GM23338 (cell line): ENCODE measurements around the gene CCNT2. TPM values are rescaled to one million over a fixed set of nuclear protein-coding genes. Genes with fewer than 3 reads are reported as not detected.

Source experiments
- ATAC-seq: fragments of 200-7000 bp; cut with Tn5 transposase; 3 replicates; pipeline ENCODE4 v1.9.1; 2020
- DNase-seq: peaks from one replicate; pipeline ENCODE4 v3.0.0-alpha.2; 2015; ENCODE audit warnings: low spot score
- H2AFZ ChIP-seq: fragments of 200-600 bp; sonication (generic); 2 replicates; pipeline ENCODE4 v1.8.0; 2016; ENCODE audit warnings: antibody characterized with exemption, mild to moderate bottlenecking, moderate library complexity
- H3F3A ChIP-seq: fragments of 200-600 bp; sonication (generic); replicated peaks from 2 replicates; pipeline ENCODE4 v1.8.0; 2017; ENCODE audit warnings: antibody characterized with exemption, mixed run types, low read depth
- H3K27ac ChIP-seq: fragments of 200-600 bp; sonication (generic); 2 replicates; pipeline ENCODE4 v1.6.1; 2016; ENCODE audit warnings: low read depth
- H3K27me3 ChIP-seq: fragments of 200-600 bp; sonication (generic); 2 replicates; pipeline ENCODE4 v1.8.0; 2016; ENCODE audit warnings: mild to moderate bottlenecking, mixed run types, moderate library complexity; ENCODE audit not compliant: insufficient read depth
- H3K36me3 ChIP-seq: fragments of 200-600 bp; sonication (generic); 2 replicates; pipeline ENCODE4 v1.8.0; 2016; ENCODE audit warnings: mild to moderate bottlenecking; ENCODE audit not compliant: insufficient read depth
- H3K4me1 ChIP-seq: fragments of 200-600 bp; sonication (generic); 2 replicates; pipeline ENCODE4 v1.8.0; 2016; ENCODE audit warnings: mild to moderate bottlenecking, moderate library complexity; ENCODE audit not compliant: insufficient read depth
- H3K4me2 ChIP-seq: fragments of 200-600 bp; sonication (generic); 2 replicates; pipeline ENCODE4 v1.7.1; 2017; ENCODE audit warnings: mixed run types
- H3K4me3 ChIP-seq: fragments of 200-600 bp; sonication (generic); 2 replicates; pipeline ENCODE4 v1.6.1; 2016; ENCODE audit warnings: mixed run types
- H3K79me2 ChIP-seq: fragments of 200-600 bp; sonication (generic); replicated peaks from 2 replicates; pipeline ENCODE4 v1.8.0; 2017; ENCODE audit warnings: mild to moderate bottlenecking; ENCODE audit not compliant: insufficient read depth
- H3K9me2 ChIP-seq: fragments of 200-600 bp; sonication (generic); 2 replicates; pipeline ENCODE4 v1.8.0; 2017; ENCODE audit not compliant: insufficient read depth
- H4K20me1 ChIP-seq: fragments of 200-600 bp; sonication (generic); replicated peaks from 2 replicates; pipeline ENCODE4 v1.8.0; 2017; ENCODE audit warnings: mild to moderate bottlenecking; ENCODE audit not compliant: insufficient read depth
- H3K27ac Mint-ChIP-seq: 2 replicates; pipeline ENCODE4 v1.8.0; 2020; ENCODE audit warnings: inconsistent platforms, mild to moderate bottlenecking, moderate library complexity, mixed read lengths
- H3K27me3 Mint-ChIP-seq: 3 replicates; pipeline ENCODE4 v1.8.0; 2022; ENCODE audit warnings: low read depth, mild to moderate bottlenecking, moderate library complexity, mixed read lengths, inconsistent platforms; ENCODE audit not compliant: insufficient read depth, poor library complexity
- H3K36me3 Mint-ChIP-seq: 3 replicates; pipeline ENCODE4 v1.8.0; 2021; ENCODE audit warnings: low read depth, mild to moderate bottlenecking, inconsistent platforms, moderate library complexity, mixed read lengths
- H3K4me1 Mint-ChIP-seq: 3 replicates; pipeline ENCODE4 v1.8.0; 2020; ENCODE audit warnings: mild to moderate bottlenecking, inconsistent platforms, mixed read lengths
- H3K4me3 Mint-ChIP-seq: 3 replicates; pipeline ENCODE4 v1.8.0; 2021; ENCODE audit warnings: moderate library complexity, mild to moderate bottlenecking, inconsistent platforms, mixed read lengths
- H3K9me3 Mint-ChIP-seq: 3 replicates; pipeline ENCODE4 v1.8.0; 2020; ENCODE audit warnings: moderate library complexity, mild to moderate bottlenecking, inconsistent platforms, mixed read lengths
- CREB1 ChIP-seq: fragments of 250-450 bp; sonication (Bioruptor Pico); IDR thresholded peaks from 2 replicates; pipeline ENCODE4 v1.5.0; 2020; ENCODE audit warnings: low read depth, mild to moderate bottlenecking, moderate library complexity
- CTCF ChIP-seq, 2 experiments: fragments of 200-600 bp in 1 of 2; sonication (generic) in 1 of 2; conservative IDR thresholded peaks; 2 replicates each; pipeline versions ENCODE4 v1.5.1 to v1.6.1; 2016 to 2017; ENCODE audit warnings: antibody characterized with exemption in 2 of 2, low read depth in 2 of 2, mild to moderate bottlenecking in 2 of 2, moderate library complexity in 1 of 2
- ETS1 ChIP-seq: IDR thresholded peaks from 2 replicates; pipeline ENCODE4 v1.6.1; 2016; ENCODE audit warnings: antibody characterized with exemption
- EZH2 ChIP-seq: fragments of 200-600 bp; sonication (generic); IDR thresholded peaks from one replicate; pipeline ENCODE4 v1.8.0; 2017; ENCODE audit warnings: antibody characterized with exemption, mild to moderate bottlenecking, low read depth; ENCODE audit not compliant: unreplicated experiment
- NANOG ChIP-seq: IDR thresholded peaks from 2 replicates; pipeline ENCODE4 v1.6.1; 2016; ENCODE audit warnings: antibody characterized with exemption, borderline replicate concordance
- POLR2AphosphoS5 ChIP-seq: IDR thresholded peaks from 2 replicates; pipeline ENCODE4 v1.6.1; 2016; ENCODE audit warnings: antibody characterized with exemption, low read depth
- REST ChIP-seq: IDR thresholded peaks from one replicate; pipeline ENCODE4 v1.6.1; 2018; ENCODE audit warnings: antibody characterized with exemption; ENCODE audit not compliant: unreplicated experiment
- ZNF114 ChIP-seq: fragments of 250-450 bp; sonication (Bioruptor Pico); IDR thresholded peaks from 2 replicates; pipeline ENCODE4 v1.5.0; 2020; ENCODE audit warnings: mild to moderate bottlenecking, moderate library complexity
- ZNF331 ChIP-seq: fragments of 250-450 bp; sonication (Bioruptor Pico); IDR thresholded peaks from 2 replicates; pipeline ENCODE4 v1.5.0; 2020; ENCODE audit warnings: low read depth, mild to moderate bottlenecking, moderate library complexity
- polyA plus RNA-seq: library from polyadenylated mRNA; unstranded; fragments of >200 nt; fragmentation: Nextera tagmentation; extraction: Ambion mirVana; gene quantifications from 2 replicates; pipeline ENCODE4 v1.2.1, GENCODE V29; 2016
- total RNA-seq: library from RNA; depleted of rRNA; stranded (reverse); fragments of >200 nt; shearing (Covaris generic); gene quantifications from 2 replicates; pipeline ENCODE4 v1.2.3, GENCODE V29; 2014

Gene CCNT2
- total and polyA plus RNA-seq, 2 experiments from 2014 or later = 22.5 to 46.5 TPM

- no peaks in the 10 kb centered on the region for H3K79me2 ChIP-seq
- no peaks in the 10 kb centered on the region for H3K4me1 Mint-ChIP-seq
- no peaks in the 10 kb centered on the region for H3K9me3 Mint-ChIP-seq
- H3K27ac ChIP-seq = no peak overlapping the region
- no peak overlapping the region for H2AFZ ChIP-seq
- H3K4me3 ChIP-seq = no peak overlapping the region
- ATAC-seq = peak; percentile 71
- no peaks in the 10 kb centered on the region for H3K9me2 ChIP-seq
- TF ChIP-seq EZH2 (no peak), CTCF (conservative IDR thresholded peaks at IDR 0.05; ENCODE audit: low read depth in 2 of 2) (peak in 1 of 2 experiments; percentile 75; a peak in 3 of 4 replicates), CREB1 (CRISPR knock-in tag) (no peak)
- H3K4me3 Mint-ChIP-seq = no peak overlapping the region
- no peak overlapping the region for H3K27ac Mint-ChIP-seq
- no peaks in the 10 kb centered on the region for H3F3A ChIP-seq
- H3K27me3 Mint-ChIP-seq = peaks cover 4% of the 10 kb centered on the region
- peak; percentile 63 for DNase-seq
- no peaks in the 10 kb centered on the region for H4K20me1 ChIP-seq
- no peaks in the 10 kb centered on the region for H3K27me3 ChIP-seq
- no peak overlapping the region for H3K4me2 ChIP-seq
- H3K36me3 ChIP-seq = no peaks in the 10 kb centered on the region
- no peaks in the 10 kb centered on the region for H3K4me1 ChIP-seq
- no peaks in the 10 kb centered on the region for H3K36me3 Mint-ChIP-seq
These were observed 70.5 kb downstream of the CCNT2 start for GRCh38 chr2:134988994-134989605.

- H2AFZ ChIP-seq = peak overlapping the region; percentile 74; the same call in 1 of the 2 replicates
- no peaks in the 10 kb centered on the region for H4K20me1 ChIP-seq
- DNase-seq (no peak), ATAC-seq (no peak)
- H3K36me3 ChIP-seq = no peaks in the 10 kb centered on the region
- no peaks in the 10 kb centered on the region; the same call in 1 of the 2 replicates for H3K4me1 ChIP-seq
- Mint-ChIP-seq H3K27ac (no peak overlapping the region), H3K9me3 (no peaks in the 10 kb centered on the region), H3K4me3 (no peak overlapping the region), H3K27me3 (peaks cover 5% of the 10 kb centered on the region), H3K36me3 (no peaks in the 10 kb centered on the region), H3K4me1 (peaks cover 5% of the 10 kb centered on the region; the same call in 2 of the 3 replicates)
- no peaks in the 10 kb centered on the region for H3K79me2 ChIP-seq
- H3K27me3 ChIP-seq = no peaks in the 10 kb centered on the region
- no peak overlapping the region for H3K27ac ChIP-seq
- no peaks in the 10 kb centered on the region for H3F3A ChIP-seq
- H3K4me2 ChIP-seq = no peak overlapping the region
- no peaks in the 10 kb centered on the region for H3K9me2 ChIP-seq
- no peak overlapping the region for H3K4me3 ChIP-seq
- TF ChIP-seq REST (no peak), ZNF331 (CRISPR knock-in tag) (no peak), ZNF114 (CRISPR knock-in tag) (no peak), EZH2 (no peak), CTCF (conservative IDR thresholded peaks at IDR 0.05; ENCODE audit: low read depth in 2 of 2) (no peak), NANOG (no peak), POLR2AphosphoS5 (no peak), ETS1 (no peak)
These were observed 80.9 kb downstream of the CCNT2 start for GRCh38 chr2:134999521-134999920.
